ENCODE measurements around the gene IGFBP2. TPM values are rescaled to one million over a fixed set of nuclear protein-coding genes. Genes with fewer than 3 reads are reported as not detected.

Gene IGFBP2
- total and polyA plus RNA-seq, 8 donors, result 28.2 to 133 (median 111) TPM

DNA sequence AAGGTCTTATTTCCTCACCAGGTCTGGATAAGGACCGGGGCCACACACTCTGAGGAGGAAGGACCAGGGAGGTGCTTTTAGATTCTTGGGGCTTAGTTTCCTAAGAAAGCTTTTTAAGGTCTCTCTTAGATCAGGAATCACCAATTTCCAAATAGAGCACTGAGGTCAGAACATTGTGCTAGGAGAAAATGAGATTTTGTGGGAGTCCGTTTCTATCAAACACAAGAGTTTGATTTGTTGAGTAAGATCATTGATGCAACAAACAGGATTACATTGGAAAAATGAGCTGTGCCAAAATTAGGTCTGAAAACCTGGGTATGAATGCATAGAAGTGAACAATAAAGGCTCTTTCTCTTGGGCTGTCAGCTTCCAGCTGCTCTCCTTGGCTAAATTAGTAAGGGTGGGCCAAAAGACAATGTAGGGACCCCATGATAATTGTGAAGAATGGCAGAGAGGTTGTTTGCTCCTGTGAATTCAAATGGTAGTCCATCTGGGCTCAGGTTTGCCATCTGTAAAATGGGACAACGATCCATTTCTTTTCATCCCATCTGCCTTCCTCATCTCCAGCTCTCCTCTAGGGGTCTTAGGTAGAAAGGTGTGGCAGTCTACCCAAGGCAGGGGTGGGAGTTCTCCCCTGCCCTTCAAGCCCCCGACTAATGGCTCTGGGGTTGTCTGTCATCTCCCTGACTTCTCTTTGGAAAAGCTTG lies 20.0 kb downstream of the IGFBP2 start:
- Histone ChIP-seq H3K4me1 (no peaks in the 10 kb centered on the region), H3K27ac (no peak overlapping the region), H3K4me3 (no peak overlapping the region), H3K27me3 (no peaks in the 10 kb centered on the region), H3K36me3 (no peaks in the 10 kb centered on the region), H3K9me3 (no peaks in the 10 kb centered on the region)
- TF ChIP-seq, protein P1, sequence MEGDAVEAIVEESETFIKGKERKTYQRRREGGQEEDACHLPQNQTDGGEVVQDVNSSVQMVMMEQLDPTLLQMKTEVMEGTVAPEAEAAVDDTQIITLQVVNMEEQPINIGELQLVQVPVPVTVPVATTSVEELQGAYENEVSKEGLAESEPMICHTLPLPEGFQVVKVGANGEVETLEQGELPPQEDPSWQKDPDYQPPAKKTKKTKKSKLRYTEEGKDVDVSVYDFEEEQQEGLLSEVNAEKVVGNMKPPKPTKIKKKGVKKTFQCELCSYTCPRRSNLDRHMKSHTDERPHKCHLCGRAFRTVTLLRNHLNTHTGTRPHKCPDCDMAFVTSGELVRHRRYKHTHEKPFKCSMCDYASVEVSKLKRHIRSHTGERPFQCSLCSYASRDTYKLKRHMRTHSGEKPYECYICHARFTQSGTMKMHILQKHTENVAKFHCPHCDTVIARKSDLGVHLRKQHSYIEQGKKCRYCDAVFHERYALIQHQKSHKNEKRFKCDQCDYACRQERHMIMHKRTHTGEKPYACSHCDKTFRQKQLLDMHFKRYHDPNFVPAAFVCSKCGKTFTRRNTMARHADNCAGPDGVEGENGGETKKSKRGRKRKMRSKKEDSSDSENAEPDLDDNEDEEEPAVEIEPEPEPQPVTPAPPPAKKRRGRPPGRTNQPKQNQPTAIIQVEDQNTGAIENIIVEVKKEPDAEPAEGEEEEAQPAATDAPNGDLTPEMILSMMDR (IDR thresholded peaks at IDR 0.05), result no peak
- DNase-seq, result no peak
- intact Hi-C loops (cut with DNase I), result no loop called here
- no peak for ATAC-seq

DNA sequence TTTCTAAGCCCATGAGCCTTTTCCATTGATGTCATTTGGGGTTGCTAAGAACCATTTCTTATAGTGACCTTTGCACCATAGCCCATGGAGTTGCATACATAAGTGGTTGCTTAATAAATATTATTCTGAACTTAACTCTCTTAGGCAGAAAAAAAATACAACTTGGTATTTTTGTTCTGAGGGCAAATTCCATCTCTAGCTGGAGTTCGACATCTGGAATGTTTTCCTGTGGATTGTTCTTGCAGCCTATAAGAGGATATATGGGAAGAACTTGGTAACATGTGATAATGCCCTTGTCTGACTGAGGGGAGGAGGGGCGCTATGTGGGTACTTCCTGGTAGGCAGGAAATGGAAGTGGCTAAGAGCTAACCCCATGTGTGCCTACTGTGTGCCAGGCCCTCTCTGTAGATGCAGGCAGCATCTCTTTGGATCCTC lies 20.7 kb downstream of the IGFBP2 start:
- Histone ChIP-seq H3K27ac (no peak overlapping the region), H3K36me3 (no peaks in the 10 kb centered on the region), H3K27me3 (no peaks in the 10 kb centered on the region), H3K9me3 (no peaks in the 10 kb centered on the region), H3K4me1 (no peaks in the 10 kb centered on the region), H3K4me3 (no peak overlapping the region)
- TF ChIP-seq, protein P1 (IDR thresholded peaks at IDR 0.05), result no peak
- ATAC-seq (no peak), DNase-seq (no peak)
- intact Hi-C loops (cut with DNase I), result no loop called here

DNA sequence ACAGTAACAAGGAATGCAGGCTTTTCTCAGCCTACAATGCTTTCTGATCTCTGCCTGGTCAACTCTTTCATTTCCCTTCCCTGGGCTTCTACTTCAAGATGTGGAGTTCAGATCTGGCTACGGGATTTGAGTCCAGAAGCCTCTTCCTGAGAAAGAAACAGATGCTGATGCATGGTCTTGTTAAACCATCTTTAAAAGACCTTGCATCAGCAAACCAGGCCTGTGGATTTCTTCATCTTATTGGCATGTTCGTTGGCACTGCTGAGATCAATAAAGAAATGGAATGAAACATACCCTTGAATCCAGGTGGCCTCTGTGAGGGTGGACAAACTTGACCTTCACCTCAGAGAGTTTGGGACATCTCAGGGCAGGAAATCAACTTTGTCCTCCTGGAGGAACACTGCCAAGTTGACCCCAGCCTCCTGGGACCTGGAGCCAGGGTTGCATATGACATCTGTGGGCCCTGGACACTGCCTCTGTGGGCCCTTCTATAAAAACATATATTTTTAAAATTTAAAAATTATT lies 21.4 kb downstream of the IGFBP2 start:
- no peak overlapping the region for H3K4me3 ChIP-seq
- H3K27me3 ChIP-seq, result no peaks in the 10 kb centered on the region
- H3K4me1 ChIP-seq, result no peaks in the 10 kb centered on the region
- H3K27ac ChIP-seq, result no peak overlapping the region
- intact Hi-C loops (cut with DNase I), result no loop called here
- ATAC-seq, result no peak
- H3K36me3 ChIP-seq, result no peaks in the 10 kb centered on the region
- TF ChIP-seq, protein P1 (IDR thresholded peaks at IDR 0.05), result no peak
- DNase-seq, result no peak
- H3K9me3 ChIP-seq, result no peaks in the 10 kb centered on the region

DNA sequence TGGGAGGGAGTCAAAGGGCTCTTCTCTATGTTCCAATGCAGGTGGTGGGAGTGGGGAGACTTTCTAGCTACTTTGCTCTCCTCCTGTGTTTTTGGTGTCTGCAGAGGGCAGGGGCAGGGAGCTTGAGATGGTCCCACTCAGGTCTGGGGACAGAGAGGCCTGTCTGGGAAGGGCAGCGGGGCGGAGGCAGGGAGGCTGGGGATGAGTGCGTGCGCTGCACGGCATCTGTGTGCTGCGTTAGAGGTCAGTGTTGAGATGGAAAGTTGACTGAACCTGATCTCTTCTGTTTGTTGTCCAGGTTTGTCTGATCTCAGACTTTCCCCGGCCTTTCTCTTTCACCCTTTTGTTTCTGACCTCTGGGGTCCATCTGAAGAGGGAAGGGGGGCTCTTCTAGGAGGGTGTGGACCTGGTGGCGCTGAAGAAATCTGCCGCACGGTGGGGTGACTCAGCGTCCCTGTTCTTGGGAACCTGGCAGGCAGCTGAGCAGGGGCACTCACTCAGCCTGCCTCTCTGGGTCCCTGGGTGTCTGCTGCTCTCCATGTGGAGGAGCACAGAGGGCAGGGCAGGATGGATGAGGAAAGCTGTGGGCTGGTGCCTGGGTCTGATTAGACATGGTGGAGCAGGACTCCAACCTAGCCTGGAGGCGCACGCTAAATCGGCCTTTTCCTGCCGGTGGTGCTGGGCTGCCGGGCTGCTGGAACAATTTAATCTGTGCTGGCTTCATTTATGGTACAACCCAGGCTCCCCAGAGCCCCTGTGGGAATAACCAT lies 24.1 kb downstream of the IGFBP2 start:
- intact Hi-C loops (cut with DNase I), result no loop called here
- no peak for ATAC-seq

More for the DNA sequence above, 24.1 kb downstream of the IGFBP2 start:
- no peaks in the 10 kb centered on the region for H3K36me3 ChIP-seq
- no peaks in the 10 kb centered on the region for H3K27me3 ChIP-seq
- no peaks in the 10 kb centered on the region for H3K4me1 ChIP-seq
- H3K9me3 ChIP-seq, result no peaks in the 10 kb centered on the region
- no peak for DNase-seq
- TF ChIP-seq, protein P1 (IDR thresholded peaks at IDR 0.05), result no peak
- no peak overlapping the region for H3K27ac ChIP-seq
- H3K4me3 ChIP-seq, result no peak overlapping the region
